OCI-LY1 (cell line): ENCODE measurements around the gene ODF2L.

Source experiments
- CTCF ChIP-seq: fragments of 200-600 bp; sonication (generic), shearing (Covaris generic); IDR thresholded peaks from 2 replicates; pipeline ENCODE4 v1.5.1; 2017; ENCODE audit warnings: mild to moderate bottlenecking, antibody characterized with exemption, low read length, moderate library complexity, mixed read lengths
- EZH2 ChIP-seq: fragments of 200-600 bp; sonication (generic), shearing (Covaris generic); IDR thresholded peaks from 2 replicates; pipeline ENCODE4 v1.8.0; 2017; ENCODE audit warnings: borderline replicate concordance, mixed run types, mild to moderate bottlenecking, antibody characterized with exemption, low read length, moderate library complexity, mixed read lengths

DNA sequence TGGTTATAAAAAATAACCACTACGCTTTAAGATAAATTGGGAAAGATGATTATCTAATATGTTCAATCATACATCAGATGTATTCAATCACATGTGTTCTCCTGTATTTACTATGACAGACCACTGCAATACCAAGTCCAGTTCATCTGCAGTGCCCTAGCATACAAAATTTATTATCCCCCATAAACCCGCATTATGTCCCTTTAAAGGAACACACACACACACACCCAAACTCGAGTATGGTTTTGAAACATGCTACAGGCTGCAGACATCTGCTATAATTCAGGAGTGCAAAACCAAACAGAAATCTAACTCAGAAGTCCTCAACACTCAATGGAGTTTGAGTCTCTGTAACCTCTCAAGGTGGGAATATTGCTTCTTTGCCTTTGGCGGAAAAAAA lies 14.9 kb downstream of the ODF2L start:
- no peak for TF ChIP-seq CTCF
- TF ChIP-seq EZH2: no peak
